Loucy (cell line): ENCODE results near the gene DIRAS2.

Experiments
- EZH2phosphoT487 ChIP-seq: fragments of 200-600 bp; IDR thresholded peaks from 2 replicates; pipeline ENCODE4 v1.6.1; 2018; ENCODE audit warnings: antibody characterized with exemption, mild to moderate bottlenecking, moderate library complexity, borderline replicate concordance
- TF ChIP-seq, protein P1 (sequence below): fragments of 200-600 bp; sonication (generic); conservative IDR thresholded peaks from 2 replicates; pipeline ENCODE4 v1.5.1; 2014; ENCODE audit warnings: mild to moderate bottlenecking, antibody characterized with exemption, low read length

DNA sequence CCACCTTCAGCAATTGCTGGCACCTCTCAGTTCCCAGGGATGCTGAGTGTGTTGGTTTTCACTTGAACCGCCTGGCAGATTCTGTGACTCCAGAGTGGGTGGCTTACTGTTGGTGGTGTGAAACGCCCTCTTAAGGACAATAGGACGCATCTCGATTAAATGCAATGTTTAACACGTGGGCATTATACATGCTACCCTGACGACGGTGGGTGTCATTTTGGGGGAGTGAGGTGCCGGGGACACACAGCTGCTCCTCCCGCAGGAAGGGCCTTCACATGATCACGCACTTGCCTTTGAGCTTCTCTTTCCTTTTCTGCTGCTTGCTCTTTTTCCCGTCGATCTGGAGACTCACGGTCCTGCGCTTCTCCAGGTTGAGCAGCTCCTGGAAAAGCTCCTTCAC lies 29.7 kb downstream of the DIRAS2 start:
- TF ChIP-seq, protein P1, sequence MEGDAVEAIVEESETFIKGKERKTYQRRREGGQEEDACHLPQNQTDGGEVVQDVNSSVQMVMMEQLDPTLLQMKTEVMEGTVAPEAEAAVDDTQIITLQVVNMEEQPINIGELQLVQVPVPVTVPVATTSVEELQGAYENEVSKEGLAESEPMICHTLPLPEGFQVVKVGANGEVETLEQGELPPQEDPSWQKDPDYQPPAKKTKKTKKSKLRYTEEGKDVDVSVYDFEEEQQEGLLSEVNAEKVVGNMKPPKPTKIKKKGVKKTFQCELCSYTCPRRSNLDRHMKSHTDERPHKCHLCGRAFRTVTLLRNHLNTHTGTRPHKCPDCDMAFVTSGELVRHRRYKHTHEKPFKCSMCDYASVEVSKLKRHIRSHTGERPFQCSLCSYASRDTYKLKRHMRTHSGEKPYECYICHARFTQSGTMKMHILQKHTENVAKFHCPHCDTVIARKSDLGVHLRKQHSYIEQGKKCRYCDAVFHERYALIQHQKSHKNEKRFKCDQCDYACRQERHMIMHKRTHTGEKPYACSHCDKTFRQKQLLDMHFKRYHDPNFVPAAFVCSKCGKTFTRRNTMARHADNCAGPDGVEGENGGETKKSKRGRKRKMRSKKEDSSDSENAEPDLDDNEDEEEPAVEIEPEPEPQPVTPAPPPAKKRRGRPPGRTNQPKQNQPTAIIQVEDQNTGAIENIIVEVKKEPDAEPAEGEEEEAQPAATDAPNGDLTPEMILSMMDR, result no peak
- TF ChIP-seq EZH2phosphoT487, result no peak
